ENCODE results near the gene ZFHX3. TPM values are rescaled to one million over a fixed set of nuclear protein-coding genes. Genes with fewer than 3 reads are reported as not detected.
"Not testable (repeated sequence)": the region's sequence is repeated elsewhere in the genome, so short reads cannot be mapped to it uniquely, and the experiment has no call there.

ZFHX3 gene
- polyA plus RNA-seq, 1 donor, result 8.8 TPM

GRCh38 chr16:73000020-73000906, 47.7 kb downstream of the ZFHX3 start:
- DNase-seq (ENCODE audit: low read depth), result no peak

GRCh38 chr16:72999541-73000019, 48.3 kb downstream of the ZFHX3 start:
- no peak for DNase-seq (ENCODE audit: low read depth)

GRCh38 chr16:72997141-72997542, 50.8 kb downstream of the ZFHX3 start:
- no peak for DNase-seq (ENCODE audit: low read depth)

GRCh38 chr16:72996291-72997062, 51.5 kb downstream of the ZFHX3 start:
- DNase-seq (ENCODE audit: low read depth), result no peak

GRCh38 chr16:72995882-72996270, 52.1 kb downstream of the ZFHX3 start:
- not testable (repeated sequence) for DNase-seq (ENCODE audit: low read depth)

GRCh38 chr16:72995151-72995881, 52.6 kb downstream of the ZFHX3 start:
- no peak for DNase-seq (ENCODE audit: low read depth)

- no peak for DNase-seq (ENCODE audit: low read depth)
These were observed 55.8 kb downstream of the ZFHX3 start for GRCh38 chr16:72992142-72992601.

GRCh38 chr16:72991644-72992043, 56.3 kb downstream of the ZFHX3 start:
- DNase-seq (ENCODE audit: low read depth), result no peak

- no peak for DNase-seq (ENCODE audit: low read depth)
These were observed 56.7 kb downstream of the ZFHX3 start for GRCh38 chr16:72991211-72991610.

GRCh38 chr16:72990571-72990970, 57.4 kb downstream of the ZFHX3 start:
- no peak for DNase-seq (ENCODE audit: low read depth)

GRCh38 chr16:72989579-72990551, 58.1 kb downstream of the ZFHX3 start:
- no peak for DNase-seq (ENCODE audit: low read depth)

- DNase-seq (ENCODE audit: low read depth), result not testable (repeated sequence)
These were observed 58.7 kb downstream of the ZFHX3 start for GRCh38 chr16:72989203-72989578.

GRCh38 chr16:72988569-72988968, 59.4 kb downstream of the ZFHX3 start:
- DNase-seq (ENCODE audit: low read depth), result no peak

- no peak for DNase-seq (ENCODE audit: low read depth)
These were observed 60.4 kb downstream of the ZFHX3 start for GRCh38 chr16:72987480-72987901.

- no peak for DNase-seq (ENCODE audit: low read depth)
These were observed 61.9 kb downstream of the ZFHX3 start for GRCh38 chr16:72985995-72986394.

GRCh38 chr16:72985148-72985941, 62.6 kb downstream of the ZFHX3 start:
- DNase-seq (ENCODE audit: low read depth), result peak; percentile 72

- no peak for DNase-seq (ENCODE audit: low read depth)
These were observed 64.1 kb downstream of the ZFHX3 start for GRCh38 chr16:72983728-72984350.

GRCh38 chr16:72983241-72983640, 64.7 kb downstream of the ZFHX3 start:
- no peak for DNase-seq (ENCODE audit: low read depth)

GRCh38 chr16:72979974-72980373, 68.0 kb downstream of the ZFHX3 start:
- DNase-seq (ENCODE audit: low read depth), result no peak

Measured in forelimb muscle (tissue), 1 donor.